Fibroblast of skin of right quadriceps (primary cell): ENCODE results near the gene NTNG1.

Source experiments
- DNase-seq: peaks from one replicate; pipeline ENCODE4 v3.0.0-alpha.2; 2013

The NTNG1 gene

DNA sequence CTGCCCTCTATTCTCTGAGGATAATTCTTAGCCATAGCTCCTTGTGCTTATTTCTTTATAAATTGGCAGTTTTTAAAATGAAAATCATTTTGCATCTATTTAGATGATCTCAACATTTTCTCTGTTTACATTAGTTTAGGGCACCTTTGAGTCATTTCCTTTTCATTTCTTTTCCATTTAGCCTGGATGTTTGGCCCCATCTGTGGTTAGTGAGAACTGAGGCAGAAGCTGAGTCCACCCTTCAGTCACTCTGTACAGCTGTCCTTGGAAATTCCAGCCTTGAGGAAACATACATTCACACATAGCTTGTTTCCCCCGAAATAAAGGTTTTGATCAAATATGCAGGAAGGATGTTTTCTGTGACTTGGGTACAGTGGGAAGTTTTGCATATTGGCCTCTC lies 123.7 kb downstream of the NTNG1 start:
- peak; percentile 58 for DNase-seq

DNA sequence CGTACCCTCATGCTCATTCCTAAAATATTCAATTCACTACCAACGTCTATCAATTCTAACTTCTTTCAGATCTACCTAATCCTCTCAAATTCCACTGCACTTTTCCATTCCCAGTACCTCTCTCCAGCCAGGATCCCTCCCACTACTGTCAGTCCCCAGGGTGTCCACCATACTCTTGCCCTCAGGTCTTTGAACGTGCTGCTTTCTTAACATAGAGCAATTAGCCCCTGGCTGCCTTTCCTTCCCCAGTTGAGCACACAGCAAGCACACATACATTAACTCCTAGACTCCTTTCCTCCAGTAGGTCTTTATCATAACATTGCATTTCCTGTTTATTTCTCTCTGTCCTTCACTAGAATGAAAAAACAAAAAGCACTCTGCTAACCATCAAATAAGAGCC lies 126.7 kb downstream of the NTNG1 start:
- no peak for DNase-seq

DNA sequence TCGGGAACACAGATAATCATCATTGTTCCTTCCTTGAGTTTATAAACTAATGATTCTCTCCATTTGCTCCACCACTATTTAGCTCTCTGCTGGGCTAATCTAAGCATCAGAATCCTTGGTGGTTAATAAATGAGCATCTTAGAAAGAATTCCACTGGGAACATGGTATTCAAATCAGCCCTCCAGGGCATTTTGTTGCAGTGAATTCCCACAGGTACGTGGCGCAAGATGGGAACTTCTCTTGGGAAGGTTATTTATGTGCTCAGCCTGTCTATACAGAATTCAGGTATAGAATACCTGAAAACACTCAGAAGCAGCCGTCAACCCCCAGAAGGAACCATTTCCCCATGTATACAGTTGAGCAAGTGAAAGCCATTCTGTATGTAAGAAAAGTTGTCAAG lies 131.5 kb downstream of the NTNG1 start:
- DNase-seq, result no peak

DNA sequence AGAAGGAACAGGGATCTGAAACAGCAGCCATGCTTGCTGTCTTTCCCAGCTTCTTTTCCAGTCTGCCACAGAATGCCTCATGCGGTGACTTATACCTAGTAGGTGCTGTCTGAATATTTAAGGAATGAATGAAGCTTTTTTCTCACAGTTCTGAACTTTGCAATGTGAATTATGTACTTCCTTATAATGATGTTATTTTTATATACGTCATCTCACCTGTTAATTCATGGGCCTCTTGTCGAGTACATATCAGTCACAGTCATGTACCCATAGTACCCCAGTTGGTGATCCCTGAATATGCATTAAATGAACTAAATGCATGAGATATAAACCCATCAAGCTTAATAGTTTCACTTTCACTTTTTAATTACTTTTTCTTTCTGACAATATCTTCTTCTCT lies 132.7 kb downstream of the NTNG1 start:
- DNase-seq, result no peak

DNA sequence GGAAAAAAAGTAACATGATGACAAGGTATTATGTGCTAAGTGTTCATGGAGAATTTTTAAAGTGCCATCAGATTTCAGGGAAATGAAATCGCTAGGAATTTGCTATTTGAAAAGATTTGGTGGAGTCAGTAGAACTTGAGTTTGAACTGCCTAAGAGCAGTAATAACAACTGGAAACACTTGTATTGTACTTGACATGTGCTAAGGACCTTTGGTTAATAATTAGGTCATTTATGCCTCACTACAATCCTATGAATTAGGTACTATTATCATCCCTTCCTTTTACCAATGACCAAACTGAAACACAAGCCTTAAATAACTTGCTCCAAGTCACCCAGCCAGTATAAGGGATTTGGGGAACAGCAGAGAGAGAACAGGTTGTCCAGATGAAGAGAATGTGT lies 133.4 kb downstream of the NTNG1 start:
- DNase-seq, result no peak

DNA sequence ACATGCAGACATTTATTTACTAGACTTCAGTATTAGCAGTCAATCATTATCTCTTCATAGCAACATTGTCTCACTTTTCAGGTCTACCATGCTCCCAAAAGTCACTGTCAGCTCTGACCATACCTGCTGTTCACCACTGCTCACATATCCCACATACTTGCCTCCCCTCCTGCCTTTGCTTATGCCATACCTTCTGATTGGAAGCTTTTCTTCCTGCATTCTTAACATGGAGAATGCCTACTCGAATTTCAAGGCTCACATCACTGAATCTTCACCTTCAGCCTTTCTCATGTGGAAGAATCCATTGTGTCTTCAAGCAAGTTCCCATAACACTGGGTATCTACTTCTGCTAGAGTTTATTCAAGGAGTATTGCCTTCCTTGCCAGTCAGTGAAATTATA lies 135.4 kb downstream of the NTNG1 start:
- DNase-seq, result no peak

DNA sequence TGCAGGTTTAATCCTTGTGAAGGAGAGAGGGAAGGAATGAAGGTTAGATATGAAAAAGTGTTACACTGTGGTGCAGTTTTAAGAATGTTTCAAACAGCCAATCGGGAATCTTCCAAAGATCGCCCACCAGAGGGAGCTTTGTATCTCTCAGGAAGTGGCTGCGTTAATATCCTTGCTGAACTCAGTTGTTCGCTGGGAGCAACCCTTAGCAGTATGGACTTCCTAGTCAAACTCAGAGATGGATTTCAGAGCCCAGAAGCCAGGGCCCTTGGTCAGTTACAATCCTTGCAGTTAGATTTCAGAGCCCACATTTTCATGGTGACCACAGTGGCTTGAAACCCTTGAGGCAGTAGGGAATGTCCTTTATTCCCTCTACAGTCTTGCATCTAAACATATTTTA lies 136.2 kb downstream of the NTNG1 start:
- DNase-seq, result peak; percentile 54

DNA sequence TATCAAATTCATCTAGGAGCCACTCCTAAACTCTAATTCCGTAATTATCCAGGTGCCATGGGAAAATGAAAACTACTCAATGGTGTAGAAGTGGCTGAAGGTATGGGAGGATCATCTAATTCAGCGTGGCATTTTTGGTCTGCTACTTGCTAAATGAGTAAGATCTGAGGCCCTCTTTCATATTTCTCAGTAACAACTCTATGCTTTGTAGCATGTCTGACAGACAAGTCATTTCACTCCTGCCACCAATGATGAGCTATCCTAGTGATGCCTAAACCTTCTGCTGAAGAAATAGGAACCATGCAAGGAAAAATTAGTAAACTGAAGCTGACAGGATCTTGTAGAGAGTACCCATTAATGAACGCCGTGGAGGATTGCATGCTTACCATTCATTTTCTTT lies 145.3 kb downstream of the NTNG1 start:
- DNase-seq, result no peak

DNA sequence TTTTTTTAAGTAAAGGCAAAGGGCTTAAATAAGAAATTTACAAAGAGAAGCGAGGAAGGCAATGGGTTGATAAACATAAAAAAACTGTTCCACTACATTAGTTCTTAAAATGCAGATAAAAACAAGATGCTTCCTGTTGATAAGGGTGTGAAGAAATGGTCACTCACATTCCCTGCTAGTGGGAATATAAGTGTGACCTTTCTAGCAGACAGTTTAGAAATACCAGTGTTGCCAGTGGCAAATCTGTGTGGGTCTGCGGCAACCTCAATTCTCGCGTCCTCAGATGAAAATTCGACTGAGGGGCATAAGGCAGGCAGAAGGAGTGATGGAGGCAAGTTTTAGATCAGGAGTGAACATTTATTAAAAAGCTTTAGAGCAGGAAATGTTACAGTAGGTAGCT lies 151.1 kb downstream of the NTNG1 start:
- no peak for DNase-seq

DNA sequence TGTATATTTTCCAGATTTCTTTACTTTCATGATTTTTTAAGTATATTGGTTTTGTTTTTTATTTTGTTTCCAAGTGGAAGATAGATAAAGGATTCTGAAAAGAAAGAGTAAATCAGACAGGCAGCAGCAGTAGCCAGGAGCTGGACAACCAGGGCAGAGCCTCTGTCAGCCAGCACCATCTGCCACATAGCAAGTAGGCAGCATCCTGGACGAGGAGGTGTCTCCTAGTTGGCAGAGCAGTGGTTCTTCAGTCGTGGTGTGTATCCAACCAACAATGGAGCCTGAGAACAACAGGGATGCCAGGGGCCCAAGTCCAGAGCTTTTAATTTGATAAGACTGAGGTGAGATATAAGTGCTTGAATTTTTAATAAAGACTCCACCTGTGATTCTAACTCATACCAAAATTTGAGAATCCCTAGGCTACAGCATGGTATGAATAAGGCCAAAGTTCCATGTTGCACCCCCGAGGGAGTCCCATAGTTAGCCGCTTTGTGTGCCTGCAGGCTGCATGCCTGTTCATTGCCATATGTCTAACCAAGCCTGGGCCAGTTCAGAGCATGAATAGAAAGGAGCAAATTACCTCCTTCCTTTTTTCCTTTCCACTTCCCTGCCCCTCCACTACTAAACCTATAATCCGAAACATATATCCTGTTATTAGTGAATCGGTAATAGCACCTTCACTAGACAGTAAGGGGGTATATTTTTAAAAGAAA lies 153.2 kb downstream of the NTNG1 start:
- DNase-seq, result no peak

DNA sequence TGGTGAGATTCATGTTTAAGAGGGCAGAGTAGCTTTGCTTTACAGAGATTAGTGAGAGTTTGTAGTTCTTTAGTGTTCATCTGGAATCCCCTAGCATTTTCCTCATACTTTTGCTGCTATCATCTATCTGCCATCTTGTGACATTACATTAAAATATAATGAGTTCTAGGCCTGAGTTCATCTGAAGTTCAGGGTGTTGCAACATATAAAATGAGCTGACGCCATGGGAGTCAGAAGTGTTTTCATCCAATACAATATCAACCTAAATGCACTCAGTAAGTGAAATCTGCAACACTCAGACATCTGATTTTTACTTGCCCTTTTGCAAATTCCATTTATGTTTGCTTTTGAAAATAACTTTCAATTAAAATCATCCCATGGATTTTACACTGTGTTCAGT lies 153.8 kb downstream of the NTNG1 start:
- peak; percentile 64 for DNase-seq

DNA sequence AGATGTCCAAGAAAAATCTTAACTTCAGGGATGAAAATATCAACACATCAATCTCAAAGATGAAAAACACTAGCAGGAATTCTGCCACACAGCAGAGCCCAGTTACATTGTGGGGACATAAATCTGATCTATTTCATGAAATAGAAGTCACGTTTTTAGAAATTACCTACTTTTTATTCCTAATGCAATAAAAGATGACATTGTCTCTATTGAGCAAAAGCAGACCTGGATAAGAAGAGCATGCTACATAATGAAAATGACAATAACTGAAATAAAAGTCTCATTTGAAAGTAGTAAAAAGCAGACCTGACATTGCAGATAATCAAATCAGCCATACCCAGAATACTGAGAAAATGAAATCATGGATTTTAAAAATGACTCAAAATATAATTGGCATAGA lies 156.8 kb downstream of the NTNG1 start:
- DNase-seq, result no peak

DNA sequence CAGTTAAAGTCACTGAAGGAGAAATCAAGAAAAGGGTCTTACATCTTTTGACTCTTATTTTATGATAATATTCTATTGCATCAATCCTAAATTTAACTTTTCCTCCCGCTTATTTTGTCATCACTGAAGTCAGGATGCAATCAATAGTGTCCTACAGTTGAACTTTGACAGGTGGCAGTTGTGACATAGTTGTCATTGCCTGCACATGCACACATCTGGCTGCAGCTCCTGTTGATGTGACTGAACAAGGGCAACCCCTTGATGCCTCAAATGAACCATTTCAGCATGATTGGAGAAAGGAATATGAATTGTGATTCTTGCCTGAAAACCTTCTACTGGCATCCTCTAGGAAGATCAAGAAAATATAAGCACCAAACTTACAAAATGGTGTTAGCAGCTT lies 157.7 kb downstream of the NTNG1 start:
- DNase-seq, result no peak

DNA sequence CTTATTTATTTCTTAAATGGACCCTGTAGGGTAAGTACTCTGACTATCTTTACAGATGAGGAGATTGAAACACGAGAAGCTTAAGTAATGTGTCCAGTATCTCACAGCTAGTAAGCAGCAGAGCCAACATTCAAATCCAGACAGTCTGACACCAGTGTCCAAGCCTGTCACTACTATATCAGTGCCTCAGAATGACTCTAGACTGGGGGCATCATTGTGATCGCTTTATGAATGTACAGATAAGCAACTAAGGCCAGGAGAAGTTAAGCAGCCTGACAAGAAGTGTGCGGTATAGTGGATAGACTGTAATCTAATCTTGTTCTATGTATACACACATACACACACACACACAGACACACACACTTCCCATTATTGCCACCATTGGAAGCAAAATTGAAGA lies 158.7 kb downstream of the NTNG1 start:
- no peak for DNase-seq

DNA sequence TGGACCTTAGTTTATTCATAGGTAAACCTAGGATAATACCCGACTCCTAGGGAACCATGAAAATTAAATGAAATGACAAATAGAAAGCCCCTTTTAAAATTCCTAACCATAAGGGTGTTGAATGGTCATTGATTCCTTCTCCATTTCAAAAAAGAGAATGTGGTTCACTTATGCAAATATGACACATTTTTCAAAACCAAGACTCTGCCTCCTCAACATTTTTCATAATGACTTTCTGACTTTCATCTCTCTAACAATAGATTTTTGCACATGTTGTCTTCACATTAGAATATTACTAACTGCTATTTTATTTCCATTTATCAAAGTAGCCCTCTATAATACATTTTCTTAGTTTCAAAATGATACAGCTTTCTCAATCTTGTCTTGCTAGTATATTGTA lies 169.1 kb downstream of the NTNG1 start:
- DNase-seq, result no peak

DNA sequence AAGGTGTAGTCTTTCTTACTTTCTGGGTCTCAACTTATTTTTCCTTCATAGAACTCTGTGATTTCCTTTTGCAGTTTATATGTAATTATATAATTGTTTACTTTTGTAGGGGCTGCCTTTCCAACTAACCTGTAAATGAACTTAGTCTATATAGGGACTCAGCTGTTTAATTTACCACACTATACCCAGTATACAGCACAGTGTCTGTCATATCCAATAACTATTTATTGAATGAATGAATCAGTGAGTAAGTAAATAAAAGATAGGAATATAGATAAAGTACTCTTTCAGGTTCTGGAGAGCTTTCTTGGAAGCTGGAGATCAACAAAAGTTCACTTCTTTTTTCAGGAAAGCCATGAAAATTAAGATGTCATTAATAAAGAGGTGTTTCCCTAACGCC lies 174.8 kb downstream of the NTNG1 start:
- no peak for DNase-seq

DNA sequence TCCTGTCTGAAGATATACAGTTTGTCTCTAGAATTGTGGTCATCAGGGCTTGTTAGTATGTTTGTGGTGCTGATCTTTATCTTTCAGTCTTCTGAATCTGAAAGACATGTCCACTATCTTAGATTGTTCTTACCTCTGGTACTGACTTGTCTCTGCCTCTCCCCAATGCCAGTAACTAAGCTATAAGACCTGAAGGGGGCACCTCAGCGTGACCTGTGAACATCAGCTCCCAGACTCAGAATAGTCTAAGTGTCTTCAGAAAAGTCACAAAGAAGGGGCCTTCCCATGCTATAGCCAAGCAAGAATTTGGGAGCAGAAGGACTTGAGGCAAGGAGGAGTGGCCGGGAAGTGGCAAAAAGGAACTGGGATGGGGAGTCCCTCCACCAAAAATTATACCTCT lies 178.1 kb downstream of the NTNG1 start:
- no peak for DNase-seq

DNA sequence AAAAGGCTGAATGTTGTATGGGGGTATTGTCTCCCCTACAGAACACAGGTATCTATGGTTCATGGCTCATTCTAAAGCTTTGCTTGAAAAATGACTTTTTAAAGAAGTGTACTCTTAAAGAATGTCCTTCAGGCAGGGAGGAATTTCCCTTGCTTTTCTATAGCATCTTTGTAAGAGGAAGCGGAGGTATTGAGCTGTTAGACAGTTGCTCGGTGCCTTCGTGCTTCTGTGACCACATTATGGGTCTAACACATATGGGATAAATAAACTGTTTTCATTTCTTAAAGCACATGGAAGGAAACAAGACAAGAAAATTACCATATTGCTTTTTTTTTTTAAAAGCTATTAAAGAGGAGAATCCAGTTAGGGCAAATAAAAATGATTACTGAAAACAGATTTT lies 182.9 kb downstream of the NTNG1 start:
- peak; percentile 49 for DNase-seq

DNA sequence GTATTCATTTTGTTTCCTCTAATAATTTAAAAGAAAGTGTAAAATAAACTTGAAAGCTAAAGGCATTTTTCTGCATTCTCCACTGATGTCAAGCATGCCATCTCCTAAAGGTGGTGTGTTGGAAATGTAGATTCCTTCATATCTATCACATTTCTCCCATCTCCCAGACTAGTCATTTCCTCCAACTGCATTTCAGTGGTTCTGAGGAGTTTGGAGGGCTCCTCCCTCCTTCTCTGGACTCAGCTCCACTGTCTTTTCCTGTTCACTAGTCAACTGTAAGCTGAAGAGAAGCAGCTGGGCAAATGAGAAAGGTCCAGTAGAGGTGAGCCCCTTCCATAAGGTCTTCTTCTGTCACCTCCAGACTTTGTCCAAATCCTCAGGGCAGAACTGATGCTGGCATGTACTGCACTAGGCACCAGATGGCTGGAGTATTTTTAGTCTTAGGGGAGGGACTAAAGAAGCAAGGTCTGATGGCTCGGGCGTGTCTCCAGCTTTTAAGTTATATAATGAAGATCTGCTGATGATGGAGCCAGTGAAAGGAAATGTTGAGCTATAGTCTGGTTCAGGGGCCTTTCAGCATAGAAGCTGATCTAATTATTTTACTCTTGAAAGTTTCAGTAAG lies 186.1 kb downstream of the NTNG1 start:
- DNase-seq, result peak; percentile 22

DNA sequence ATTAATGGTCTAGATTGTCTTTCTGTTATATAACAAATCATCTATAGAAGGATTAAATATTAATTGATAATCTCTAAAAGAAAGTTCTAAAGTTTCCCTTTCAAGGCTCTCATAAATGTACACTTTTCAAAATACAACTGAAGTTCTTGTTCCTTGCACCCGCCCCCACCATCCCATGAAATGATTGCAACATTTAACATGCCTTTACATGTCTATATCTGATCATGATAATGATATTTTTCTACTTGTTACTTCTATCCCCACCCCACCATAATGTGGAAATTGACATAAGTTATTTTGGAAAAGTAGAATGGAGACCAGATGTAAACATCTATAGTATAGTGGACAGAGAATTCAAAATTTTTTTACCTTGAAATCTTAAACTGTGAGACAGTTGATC lies 186.6 kb downstream of the NTNG1 start:
- no peak for DNase-seq

DNA sequence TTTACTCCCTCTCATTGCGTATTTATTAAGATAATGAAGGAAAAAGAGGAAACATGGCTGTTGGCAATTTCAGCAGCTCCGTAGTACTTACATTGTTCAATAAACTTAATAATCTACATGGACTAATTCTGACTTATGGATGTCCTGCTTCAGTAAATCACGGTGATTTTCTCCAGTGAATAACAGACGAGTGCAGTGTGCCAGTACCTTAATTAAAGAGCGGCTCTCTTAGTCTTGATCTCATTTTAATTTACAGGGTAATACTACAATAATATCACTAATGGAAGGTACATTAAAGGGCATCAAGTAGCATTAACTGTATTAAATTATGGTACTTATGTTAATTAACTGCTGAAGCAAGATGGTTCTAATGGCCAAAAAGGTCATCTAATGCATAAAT lies 187.2 kb downstream of the NTNG1 start:
- DNase-seq, result no peak

DNA sequence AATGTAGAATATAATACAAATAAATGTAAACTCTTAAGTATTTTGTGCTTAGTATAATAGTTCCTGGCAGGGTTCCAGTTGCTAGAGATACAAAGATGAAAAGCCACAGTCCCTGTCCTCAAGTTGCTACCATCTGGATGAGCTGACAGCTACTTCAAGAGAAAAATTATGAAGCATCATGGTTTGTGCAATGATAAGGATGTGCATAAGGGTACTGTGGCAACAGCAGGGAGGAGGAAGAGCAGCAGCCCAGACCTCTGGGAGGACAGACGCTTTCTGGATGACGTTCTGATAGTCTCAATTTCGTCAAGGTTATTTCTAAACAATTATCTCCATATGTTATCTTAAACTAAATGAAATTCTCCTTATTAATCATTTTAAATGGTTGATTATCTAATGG lies 198.9 kb downstream of the NTNG1 start:
- peak; percentile 5 for DNase-seq

DNA sequence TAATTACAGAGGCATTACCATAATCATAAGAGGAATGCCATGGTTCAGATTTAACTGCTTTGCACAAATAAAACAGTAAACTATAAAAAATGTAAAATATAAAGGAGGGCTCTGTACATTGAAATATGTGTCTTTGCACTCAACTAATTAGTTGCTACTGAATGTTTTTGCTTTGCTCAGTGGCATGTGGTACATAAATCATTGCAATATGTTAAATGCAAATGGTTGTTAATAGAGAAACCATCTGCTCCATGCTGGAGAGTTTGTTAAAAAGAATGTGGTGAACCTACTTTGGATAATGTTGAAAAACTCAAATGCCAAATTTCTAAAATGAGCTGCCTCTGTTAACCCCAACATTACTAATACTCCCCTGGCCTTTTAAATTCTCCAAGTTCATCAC lies 201.5 kb downstream of the NTNG1 start:
- peak; percentile 39 for DNase-seq

DNA sequence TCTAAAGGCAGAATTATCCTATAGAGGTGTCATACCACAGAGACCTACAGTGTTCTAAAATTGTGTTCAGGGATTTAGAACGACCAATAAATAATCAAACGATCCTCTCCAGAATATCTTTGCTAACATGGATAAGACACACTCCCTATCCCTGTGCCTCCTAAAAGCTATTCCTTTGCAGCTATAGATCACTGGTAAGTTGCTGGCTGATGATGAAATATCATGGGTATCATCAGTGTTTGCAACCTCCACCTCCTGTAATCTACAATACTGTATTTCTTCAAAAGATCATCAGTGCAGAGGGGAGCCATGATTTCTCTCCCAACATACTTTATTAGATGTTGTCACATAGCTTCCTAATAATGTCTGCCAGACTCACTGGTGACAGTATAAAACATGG lies 201.9 kb downstream of the NTNG1 start:
- DNase-seq, result no peak

DNA sequence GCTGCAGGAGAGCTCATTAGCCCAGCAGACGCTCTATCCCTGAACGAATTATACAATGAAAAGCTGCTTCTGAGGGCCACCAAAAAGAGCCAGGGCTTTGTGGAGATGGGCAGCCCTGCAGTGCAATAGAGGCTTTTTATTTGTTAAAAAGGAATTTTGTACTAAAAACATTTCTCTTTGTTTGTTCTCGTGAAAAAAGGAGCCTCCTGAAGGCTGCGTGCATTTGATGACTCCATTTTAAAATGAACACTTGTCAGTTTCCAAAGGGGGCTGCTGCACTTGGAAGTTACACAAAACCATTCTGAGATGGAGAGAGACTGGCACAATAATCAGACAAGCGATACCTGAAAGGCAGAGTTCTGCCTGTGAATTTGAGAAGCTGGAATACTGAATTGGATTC lies 202.8 kb downstream of the NTNG1 start:
- no peak for DNase-seq
